HL-60/S4 treated with retinoic acid at 250 ng/mL for 4 days and 3 days (cell line): Measurements from ENCODE around the gene SNTG2.
"Not testable (repeated sequence)": the region's sequence is repeated elsewhere in the genome, so short reads cannot be mapped to it uniquely, and the experiment has no call there.

Experiments
- in situ Hi-C: fragments of 300-500 bp; cut with MboI; formaldehyde crosslinking; loops from 2 replicates; pipeline ENCODE4 v1.7.0; 2022; ENCODE audit warnings: low sequenced_read_pairs

The SNTG2 gene

GRCh38 chr2:1400943-1401735 is 450.5 kb downstream of the SNTG2 start:
- in situ Hi-C loops, result no loop called here

- in situ Hi-C loops, result no loop called here
Observed at GRCh38 chr2:1402064-1402463, 451.4 kb downstream of the SNTG2 start.

GRCh38 chr2:1403565-1403964 is 452.9 kb downstream of the SNTG2 start:
- in situ Hi-C loops, result no loop called here

- in situ Hi-C loops, result no loop called here
Observed at GRCh38 chr2:1405124-1405523, 454.5 kb downstream of the SNTG2 start.

- in situ Hi-C loops, result no loop called here
Observed at GRCh38 chr2:1405967-1406366, 455.3 kb downstream of the SNTG2 start.

- in situ Hi-C loops, result no loop called here
Observed at GRCh38 chr2:1406434-1406833, 455.8 kb downstream of the SNTG2 start.

- in situ Hi-C loops, result no loop called here
Observed at GRCh38 chr2:1407950-1408675, 457.5 kb downstream of the SNTG2 start.

- in situ Hi-C loops, result no loop called here
Observed at GRCh38 chr2:1413156-1413710, 462.6 kb downstream of the SNTG2 start, which contains the start of gene TPO. Gene TPO, plus strand, starts transcription at chr2:1413463. Its CDS starts 946 bp downstream, at chr2:1414409.

GRCh38 chr2:1414121-1414520 is 463.5 kb downstream of the SNTG2 start:
- in situ Hi-C loops, result no loop called here

GRCh38 chr2:1414901-1415300 is 464.3 kb downstream of the SNTG2 start:
- in situ Hi-C loops, result not testable (repeated sequence)

- in situ Hi-C loops, result no loop called here
Observed at GRCh38 chr2:1415501-1415900, 464.9 kb downstream of the SNTG2 start.
